GM12891 (cell line): ENCODE measurements around the gene ADAMTSL3.

Experiments
- POLR2AphosphoS5 ChIP-seq: IDR thresholded peaks from 2 replicates; pipeline ENCODE4 v1.6.1; 2011; ENCODE audit warnings: low read depth, low read length, control low read depth
- TAF1 ChIP-seq: IDR thresholded peaks from 2 replicates; pipeline ENCODE4 v1.6.1; 2011; ENCODE audit warnings: low read depth, low read length, control low read depth

DNA sequence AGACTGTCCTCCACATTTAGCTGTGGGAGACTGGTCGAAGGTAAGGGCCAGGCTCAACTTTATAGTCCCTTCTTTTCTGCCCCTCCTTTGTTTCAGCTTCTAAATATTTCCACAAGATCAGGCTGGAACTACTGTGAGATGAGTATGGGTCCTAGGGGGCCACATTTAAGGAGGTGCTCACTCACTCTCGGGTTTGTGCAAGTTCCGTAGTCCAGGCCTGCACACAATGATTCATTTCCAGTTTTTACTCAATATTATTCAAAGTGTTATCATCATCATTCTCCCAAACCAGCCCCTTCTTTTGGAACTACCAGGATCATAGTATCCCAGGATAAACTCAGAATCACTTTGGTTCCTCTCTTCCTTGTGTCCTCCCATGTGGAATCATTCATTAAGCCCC is 289.1 kb downstream of the ADAMTSL3 start:
- TF ChIP-seq POLR2AphosphoS5, result no peak
- TF ChIP-seq TAF1, result no peak
